Nephron (organoid): ENCODE measurements around the gene CDH12.
A peak's percentile ranks its signal among the peaks of the same experiment; 100 is the strongest.

Experiments
- H3K27ac Mint-ChIP-seq, 3 experiments: 2 replicates each; pipeline ENCODE4 v1.8.0; 2020; ENCODE audit warnings: mixed read lengths in 3 of 3, mild to moderate bottlenecking in 2 of 3, moderate library complexity in 1 of 3
- H3K27me3 Mint-ChIP-seq: 2 replicates; pipeline ENCODE4 v1.8.0; 2021; ENCODE audit warnings: low read depth, mild to moderate bottlenecking, moderate library complexity, mixed read lengths
- H3K36me3 Mint-ChIP-seq: 2 replicates; pipeline ENCODE4 v1.8.0; 2020; ENCODE audit warnings: low read depth, mixed read lengths
- H3K4me1 Mint-ChIP-seq: 2 replicates; pipeline ENCODE4 v1.8.0; 2020; ENCODE audit warnings: mixed read lengths
- H3K4me3 Mint-ChIP-seq, 3 experiments: 2 replicates each; pipeline ENCODE4 v1.8.0; 2020; ENCODE audit warnings: mild to moderate bottlenecking in 3 of 3, mixed read lengths in 3 of 3, moderate library complexity in 2 of 3
- H3K9me3 Mint-ChIP-seq: 2 replicates; pipeline ENCODE4 v1.8.0; 2020; ENCODE audit warnings: mixed read lengths
- TF ChIP-seq, protein P1 (sequence below), 3 experiments: fragments of 200-600 bp; sonication (generic); IDR thresholded peaks; one replicate each; pipeline ENCODE4 v1.5.0; 2021; ENCODE audit warnings: antibody characterized with exemption in 3 of 3; ENCODE audit not compliant: unreplicated experiment in 3 of 3

The CDH12 gene

DNA sequence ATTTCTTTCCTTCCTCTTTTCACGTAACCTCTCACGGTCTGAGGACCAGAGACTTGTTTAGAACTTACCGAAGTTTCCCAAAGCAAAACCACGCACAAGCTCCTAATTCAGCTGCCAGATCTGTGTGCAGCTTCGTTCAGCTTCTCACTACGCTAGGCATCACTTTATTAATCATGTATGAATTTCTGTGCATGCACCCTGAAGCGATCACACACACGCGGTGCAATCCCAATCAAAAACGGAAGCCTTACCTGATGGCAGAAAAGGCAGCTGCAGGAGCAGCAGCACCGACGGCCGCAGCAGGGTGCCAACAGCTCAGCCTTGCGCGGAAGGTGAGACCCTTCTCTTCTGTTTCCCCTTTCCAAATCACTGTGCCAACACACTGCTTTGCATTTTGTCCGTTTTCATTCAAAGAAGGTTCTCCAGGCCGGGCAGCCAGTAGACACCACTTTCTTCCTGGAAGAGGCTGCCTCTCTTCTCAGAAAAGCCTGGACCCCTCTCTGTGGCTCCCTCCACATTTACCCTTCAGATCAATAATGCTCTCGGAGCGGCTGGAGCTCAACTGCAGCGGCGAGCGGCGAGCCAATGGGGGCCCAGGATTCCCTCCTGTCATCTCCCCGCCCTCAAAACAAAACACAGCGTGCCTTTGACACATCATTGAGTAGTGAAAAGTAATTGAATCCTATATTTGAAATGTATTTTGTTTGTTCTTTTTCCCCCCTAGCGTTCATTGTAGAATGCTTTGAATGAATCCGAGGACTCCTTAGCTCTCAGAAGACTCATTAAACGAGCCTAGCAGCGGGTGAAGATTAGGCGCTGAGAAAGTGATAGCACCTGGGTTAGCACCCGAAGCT lies at the start of gene CDH12:
TSS of gene CDH12 (minus strand) at position 538 of the 854 bp plus-strand sequence.
- Mint-ChIP-seq H3K9me3 (no peaks in the 10 kb centered on the region), H3K4me3 (peak within 1 kb of the TSS; percentile 86 to 91 (median 91))

DNA sequence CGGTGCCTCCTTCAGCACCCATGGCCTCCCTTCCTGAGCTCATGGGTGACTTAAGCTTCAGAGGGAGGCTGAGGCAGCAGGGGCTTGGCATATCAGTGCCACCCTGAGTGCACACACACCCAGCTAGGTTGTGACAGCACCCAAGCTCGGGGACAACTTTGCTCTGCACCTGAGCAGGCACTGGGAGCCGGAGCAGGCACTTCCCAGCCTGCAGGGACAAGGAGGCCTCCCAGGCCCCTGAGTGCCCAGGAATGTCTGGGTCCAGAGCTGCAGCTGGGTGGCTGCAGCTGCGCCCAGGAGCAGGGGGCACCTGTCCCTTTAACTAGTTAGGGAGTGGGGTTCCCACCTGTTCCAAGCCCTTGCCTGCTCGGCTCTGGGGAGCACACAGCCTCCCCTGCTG lies 48.7 kb upstream of the CDH12 start:
- Mint-ChIP-seq H3K27me3 (no peaks in the 10 kb centered on the region), H3K4me3 (no peak overlapping the region), H3K36me3 (no peaks in the 10 kb centered on the region), H3K4me1 (no peaks in the 10 kb centered on the region), H3K27ac (no peak overlapping the region), H3K9me3 (no peaks in the 10 kb centered on the region)
- TF ChIP-seq, protein P1, sequence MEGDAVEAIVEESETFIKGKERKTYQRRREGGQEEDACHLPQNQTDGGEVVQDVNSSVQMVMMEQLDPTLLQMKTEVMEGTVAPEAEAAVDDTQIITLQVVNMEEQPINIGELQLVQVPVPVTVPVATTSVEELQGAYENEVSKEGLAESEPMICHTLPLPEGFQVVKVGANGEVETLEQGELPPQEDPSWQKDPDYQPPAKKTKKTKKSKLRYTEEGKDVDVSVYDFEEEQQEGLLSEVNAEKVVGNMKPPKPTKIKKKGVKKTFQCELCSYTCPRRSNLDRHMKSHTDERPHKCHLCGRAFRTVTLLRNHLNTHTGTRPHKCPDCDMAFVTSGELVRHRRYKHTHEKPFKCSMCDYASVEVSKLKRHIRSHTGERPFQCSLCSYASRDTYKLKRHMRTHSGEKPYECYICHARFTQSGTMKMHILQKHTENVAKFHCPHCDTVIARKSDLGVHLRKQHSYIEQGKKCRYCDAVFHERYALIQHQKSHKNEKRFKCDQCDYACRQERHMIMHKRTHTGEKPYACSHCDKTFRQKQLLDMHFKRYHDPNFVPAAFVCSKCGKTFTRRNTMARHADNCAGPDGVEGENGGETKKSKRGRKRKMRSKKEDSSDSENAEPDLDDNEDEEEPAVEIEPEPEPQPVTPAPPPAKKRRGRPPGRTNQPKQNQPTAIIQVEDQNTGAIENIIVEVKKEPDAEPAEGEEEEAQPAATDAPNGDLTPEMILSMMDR (IDR thresholded peaks at IDR 0.05; ENCODE audit: unreplicated experiment in 3 of 3): no peak

More for the DNA sequence above, at the start of gene CDH12:
- TF ChIP-seq, protein P1 (IDR thresholded peaks at IDR 0.05; ENCODE audit: unreplicated experiment in 3 of 3): no peak
- Mint-ChIP-seq H3K27ac (no peak within 1 kb of the TSS), H3K27me3 (peaks cover 41% of the 10 kb centered on the region), H3K36me3 (no peaks in the 10 kb centered on the region), H3K4me1 (peaks cover 12% of the 10 kb centered on the region)

DNA sequence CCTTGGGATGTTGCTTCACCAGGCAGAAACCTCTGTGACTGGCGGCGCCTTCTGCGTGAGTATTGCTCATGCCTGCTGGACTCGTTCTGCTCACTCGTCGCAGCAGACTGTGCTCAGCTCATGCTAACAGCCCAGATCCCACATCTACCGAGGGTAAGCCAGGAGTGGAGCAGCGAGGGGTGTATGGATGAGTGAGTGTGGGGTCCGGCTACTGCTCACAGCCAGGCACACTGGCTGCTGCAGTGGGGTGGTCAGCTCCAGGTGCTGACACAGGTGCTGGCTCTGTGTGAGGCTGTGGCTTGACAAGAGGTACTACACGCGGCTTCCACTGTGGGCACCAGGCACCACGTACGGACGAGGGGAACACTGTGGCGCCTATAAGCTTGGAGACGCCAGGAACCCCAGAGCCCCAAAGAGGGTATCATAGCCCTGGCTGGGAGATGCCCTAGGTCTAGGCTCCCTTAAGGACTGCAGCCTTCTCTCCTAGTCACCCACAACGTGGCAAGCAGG lies 47.7 kb upstream of the CDH12 start:
- H3K27ac Mint-ChIP-seq: no peak overlapping the region
- TF ChIP-seq, protein P1 (IDR thresholded peaks at IDR 0.05; ENCODE audit: unreplicated experiment in 3 of 3): no peak
- H3K36me3 Mint-ChIP-seq: no peaks in the 10 kb centered on the region
- H3K27me3 Mint-ChIP-seq: no peaks in the 10 kb centered on the region
- H3K4me3 Mint-ChIP-seq: no peak overlapping the region
- H3K9me3 Mint-ChIP-seq: no peaks in the 10 kb centered on the region
- no peaks in the 10 kb centered on the region for H3K4me1 Mint-ChIP-seq

GRCh38 chr5:22899341-22899740 lies 46.2 kb upstream of the CDH12 start:
- Mint-ChIP-seq H3K4me1 (no peaks in the 10 kb centered on the region), H3K9me3 (no peaks in the 10 kb centered on the region), H3K4me3 (no peak overlapping the region), H3K27ac (no peak overlapping the region), H3K27me3 (no peaks in the 10 kb centered on the region), H3K36me3 (no peaks in the 10 kb centered on the region)
- TF ChIP-seq, protein P1 (IDR thresholded peaks at IDR 0.05; ENCODE audit: unreplicated experiment in 3 of 3): no peak

DNA sequence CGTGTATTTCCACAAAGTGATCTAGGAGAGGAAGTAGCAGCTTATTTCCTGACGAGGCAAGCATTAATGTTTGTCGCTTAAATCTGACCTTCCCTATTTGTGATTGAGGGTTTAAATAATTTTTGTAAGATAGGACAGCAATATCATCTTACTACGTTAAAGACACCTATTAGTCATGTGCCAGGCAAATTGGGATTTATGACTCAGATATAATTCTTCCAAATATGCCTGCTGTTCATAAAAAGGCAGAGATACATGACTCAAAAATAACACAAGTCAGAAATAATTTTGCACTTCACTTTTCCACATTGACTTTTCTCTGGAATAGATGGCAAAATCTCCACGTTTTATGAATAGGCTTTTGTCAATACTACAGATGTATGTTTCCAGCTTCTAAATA lies 43.0 kb upstream of the CDH12 start:
- no peaks in the 10 kb centered on the region for H3K4me1 Mint-ChIP-seq
- no peak overlapping the region for H3K27ac Mint-ChIP-seq
- H3K9me3 Mint-ChIP-seq: no peaks in the 10 kb centered on the region
- TF ChIP-seq, protein P1 (IDR thresholded peaks at IDR 0.05; ENCODE audit: unreplicated experiment in 3 of 3): no peak
- no peaks in the 10 kb centered on the region for H3K27me3 Mint-ChIP-seq
- no peak overlapping the region for H3K4me3 Mint-ChIP-seq
- H3K36me3 Mint-ChIP-seq: no peaks in the 10 kb centered on the region

DNA sequence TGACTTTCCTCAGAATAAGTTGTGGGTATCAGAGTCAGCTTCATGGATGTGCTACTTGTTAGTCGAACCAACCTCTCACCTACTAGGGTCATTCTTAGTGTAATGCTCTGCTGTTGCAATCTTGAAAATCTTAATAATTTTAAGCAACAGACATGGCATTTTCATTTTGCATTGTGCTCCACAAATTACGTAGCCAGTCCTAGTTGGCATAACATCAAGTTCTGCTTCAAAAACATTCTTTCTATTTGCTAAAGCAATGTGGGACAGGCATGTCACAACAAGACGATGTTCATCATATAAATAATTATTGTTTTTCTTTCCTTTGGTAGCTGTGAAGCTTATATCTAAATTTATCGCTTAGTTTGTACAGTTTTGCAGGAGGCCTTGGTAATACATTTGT lies 39.3 kb upstream of the CDH12 start:
- Mint-ChIP-seq H3K9me3 (no peaks in the 10 kb centered on the region), H3K27me3 (no peaks in the 10 kb centered on the region), H3K36me3 (no peaks in the 10 kb centered on the region), H3K4me1 (no peaks in the 10 kb centered on the region), H3K27ac (no peak overlapping the region), H3K4me3 (no peak overlapping the region)
- TF ChIP-seq, protein P1 (IDR thresholded peaks at IDR 0.05; ENCODE audit: unreplicated experiment in 3 of 3): no peak
